H1 (cell line): ENCODE data around the gene ILKAP. TPM values are rescaled to one million over a fixed set of nuclear protein-coding genes. Genes with fewer than 3 reads are reported as not detected.

ENCODE experiments used
- ASH2L ChIP-seq: fragments of 200-600, 300-600 bp; sonication (generic); IDR thresholded peaks from one replicate; pipeline ENCODE4 v1.7.1; 2017; ENCODE audit warnings: low read length
- ATF2 ChIP-seq: IDR thresholded peaks from 2 replicates; pipeline ENCODE4 v1.6.1; 2012; ENCODE audit warnings: low read length, inconsistent platforms
- POU5F1 ChIP-seq: IDR thresholded peaks from 2 replicates; pipeline ENCODE4 v1.6.1; 2011; ENCODE audit warnings: low read depth, mild to moderate bottlenecking, low read length, moderate library complexity
- polyA plus RNA-seq, 7 experiments: library from polyadenylated mRNA; depleted of rRNA in 3 of 7; stranded (reverse) in 5 of 7; unstranded in 2 of 7; fragments of >200 nt in 5 of 7; fragments of 200-250 nt in 2 of 7; gene quantifications; 1 replicate in 5 of 7; 2 replicates in 1 of 7; 4 replicates in 1 of 7; pipeline versions ENCODE4 v1.2.1 to v1.2.3, GENCODE V29; 2011 to 2013; ENCODE audit warnings: missing spikeins in 2 of 7, mixed read lengths in 2 of 7
- total RNA-seq: library from RNA; stranded (reverse); fragmentation: NEBNext Ultra II Directional; extraction: Animal tissue kit (Norgen Biotek cat#: 25700); gene quantifications from 2 replicates; pipeline ENCODE4 v1.2.1, GENCODE V29; 2021

ILKAP gene
- total and polyA plus RNA-seq, 2 of the 8 experiments (the other 6 are each of a cell fraction or from before 2014, with no cell fraction given), result 23.5 to 33.8 TPM

GRCh38 chr2:238128061-238128440, 75.4 kb downstream of the ILKAP start (continued):
- TF ChIP-seq ATF2 (no peak), ASH2L (no peak), POU5F1 (no peak)
